Central memory CD4-positive, alpha-beta T cell (primary cell): ENCODE data around the gene PER1.
"Not testable (repeated sequence)": the region's sequence is repeated elsewhere in the genome, so short reads cannot be mapped to it uniquely, and the experiment has no call there.

Source experiments
- DNase-seq: peaks from one replicate; pipeline ENCODE4 v3.0.0; 2022

PER1 gene

GRCh38 chr17:8173056-8173870 lies 21.1 kb upstream of the PER1 start:
- peak; percentile 91 for DNase-seq

GRCh38 chr17:8170186-8170585 lies 18.0 kb upstream of the PER1 start:
- DNase-seq = not testable (repeated sequence)

DNA sequence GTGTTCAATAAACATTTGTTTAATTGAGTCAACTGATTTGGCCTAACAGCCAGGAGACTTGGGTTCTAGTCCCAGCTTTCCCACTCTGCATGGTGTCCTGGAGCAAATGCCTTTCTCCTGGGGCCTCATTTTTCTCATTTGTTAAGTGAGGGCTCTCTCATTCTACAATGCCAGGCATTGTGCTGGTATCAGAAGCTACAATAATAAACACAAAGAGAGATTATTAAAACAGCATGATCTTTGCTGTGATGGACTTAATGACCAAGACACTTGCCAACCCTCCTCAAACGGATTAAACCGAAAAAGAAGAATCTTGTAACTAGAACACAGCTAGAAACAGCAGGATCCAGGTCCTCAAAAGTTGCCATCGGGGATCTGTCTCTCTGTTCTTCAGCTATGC lies 15.3 kb upstream of the PER1 start:
- DNase-seq = no peak

GRCh38 chr17:8166731-8167130 lies 14.5 kb upstream of the PER1 start:
- no peak for DNase-seq

DNA sequence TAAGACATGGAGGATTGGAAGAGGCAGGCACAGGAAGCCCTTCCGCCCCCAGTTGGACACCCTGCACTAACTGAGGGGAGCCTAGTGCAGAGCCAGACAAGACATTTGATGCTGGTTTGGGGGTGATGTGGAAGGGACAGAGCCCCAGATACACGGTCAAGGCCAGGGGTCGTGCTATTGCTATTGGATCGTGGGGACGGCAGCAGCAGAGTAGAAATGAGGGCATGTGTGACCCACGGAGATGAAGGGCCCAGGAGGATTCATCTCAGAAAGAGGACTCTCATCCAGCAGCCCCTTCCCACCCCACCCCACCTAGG lies 12.6 kb upstream of the PER1 start:
- DNase-seq = no peak

DNA sequence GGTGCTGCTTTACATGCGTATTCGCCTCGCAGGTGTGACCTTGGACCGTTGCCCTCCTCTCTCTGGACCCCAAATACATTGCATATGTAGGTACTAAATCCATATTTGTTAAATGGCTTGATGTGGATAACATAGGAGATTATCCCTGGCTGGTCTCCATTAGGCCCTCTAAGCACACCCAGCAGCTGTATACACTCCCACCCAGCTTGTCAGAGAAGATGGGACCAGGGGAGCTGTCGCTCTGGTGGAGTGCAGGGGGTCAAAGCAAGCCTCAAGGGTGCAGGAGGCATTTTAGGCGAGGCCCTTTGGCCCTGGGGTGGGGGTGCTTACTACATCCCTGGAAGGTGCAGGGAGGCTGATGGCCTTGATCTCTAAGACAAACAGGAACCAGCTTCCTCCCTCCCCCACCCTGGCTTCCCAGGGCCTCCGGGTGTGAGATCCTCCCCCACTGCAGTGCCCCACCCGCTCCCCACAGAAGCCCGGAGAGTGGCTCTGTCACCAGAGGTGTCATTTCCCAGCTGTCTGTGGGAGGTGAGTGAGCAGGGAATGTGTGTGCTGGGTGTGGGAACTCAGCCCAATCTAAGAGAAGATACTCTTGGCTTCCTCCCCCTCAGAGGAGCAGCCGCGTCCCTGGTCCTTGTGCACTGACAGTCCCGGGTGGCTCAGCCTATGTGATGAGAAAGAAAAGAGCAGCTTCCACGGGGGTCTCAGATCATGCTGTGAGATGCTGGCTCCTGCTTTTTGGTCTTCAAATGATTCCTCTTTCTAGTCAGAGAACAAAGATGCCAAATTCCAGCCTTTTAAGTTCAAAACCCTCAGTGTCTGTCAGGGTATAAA lies 12.0 kb upstream of the PER1 start:
- peak; percentile 71 for DNase-seq

- DNase-seq = no peak
Measured at GRCh38 chr17:8162997-8163977, 11.1 kb upstream of the PER1 start.

DNA sequence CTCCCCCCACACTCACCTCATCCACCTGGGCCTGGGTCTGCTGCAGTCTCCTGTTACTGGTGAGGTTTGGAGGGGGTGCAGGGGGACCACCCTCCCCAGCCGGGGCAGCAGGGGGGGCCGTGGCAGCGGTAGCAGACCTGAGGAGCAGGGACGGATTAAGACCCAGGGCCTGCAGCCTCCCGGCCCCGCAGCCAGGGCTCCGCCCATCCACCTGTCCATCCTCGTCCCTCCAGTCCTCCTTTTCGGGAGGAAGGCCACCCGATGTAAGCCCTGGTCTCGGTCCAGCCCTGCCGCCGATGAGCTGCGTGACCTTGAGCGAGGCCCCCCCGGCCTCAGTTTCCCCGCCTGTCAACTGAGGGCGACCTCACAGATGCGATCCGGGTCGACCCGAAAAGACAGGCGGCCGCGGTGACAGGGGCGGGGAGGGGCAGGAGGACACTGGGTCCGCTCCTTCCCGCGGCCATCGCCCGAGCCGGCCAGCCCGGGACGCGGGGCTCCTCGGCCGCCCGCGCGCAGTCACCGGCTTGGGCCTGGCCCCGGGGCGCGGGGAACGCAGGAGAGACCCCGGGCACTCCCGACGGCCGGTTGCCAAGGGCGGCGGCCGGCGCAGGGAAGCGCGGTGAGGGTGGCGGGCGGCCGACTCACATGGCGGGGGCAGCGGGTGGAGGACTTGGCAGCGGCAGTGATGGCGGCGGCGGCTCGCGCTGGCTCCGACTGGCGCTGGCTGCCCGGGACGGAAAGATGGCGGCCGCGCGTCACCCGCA lies 10.2 kb upstream of the PER1 start, which contains the start of gene VAMP2:
Gene VAMP2 (minus strand): TSS at position 716 of the 764 bp plus-strand sequence. CDS start 69 bp downstream, at position 647.
- DNase-seq = peak; percentile 86

DNA sequence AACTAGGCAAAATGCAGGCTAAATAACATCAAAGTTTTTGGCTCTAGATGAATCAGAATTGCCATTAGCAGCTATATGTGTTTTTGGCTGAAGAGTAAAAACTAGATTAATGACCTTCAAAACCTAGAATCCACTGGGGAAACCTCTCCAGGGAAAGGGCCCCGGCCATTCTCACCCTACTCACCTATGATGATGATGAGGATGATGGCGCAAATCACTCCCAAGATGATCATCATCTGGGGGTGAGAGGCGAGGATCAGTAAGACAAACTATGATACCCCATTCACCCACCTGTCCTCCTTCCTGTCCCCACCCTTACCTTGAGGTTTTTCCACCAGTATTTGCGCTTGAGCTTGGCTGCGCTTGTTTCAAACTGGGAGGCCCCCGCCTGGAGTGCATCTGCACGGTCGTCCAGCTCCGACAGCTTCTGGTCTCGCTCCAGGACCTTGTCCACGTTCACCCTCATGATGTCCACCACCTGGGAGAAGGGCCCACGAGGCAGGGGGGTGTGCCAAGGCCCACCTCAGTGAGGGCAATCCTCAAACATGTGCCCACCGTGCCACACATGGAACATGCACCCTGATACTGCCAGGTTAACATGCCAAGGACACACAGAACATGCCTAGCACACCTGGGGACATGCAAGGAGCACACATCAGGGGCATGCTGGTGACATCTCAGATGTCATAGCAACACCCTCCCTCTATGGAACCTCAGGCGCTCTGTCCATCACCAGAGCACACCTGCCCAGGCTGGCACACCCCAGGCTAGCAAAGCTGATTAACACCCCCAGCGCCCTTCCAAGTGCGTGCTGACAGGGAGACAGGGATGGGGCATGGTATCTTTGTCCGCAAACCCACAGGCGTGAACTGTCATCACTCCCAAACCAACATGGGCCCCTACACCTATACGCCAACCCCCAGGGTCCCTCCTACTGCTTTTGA lies 9.4 kb upstream of the PER1 start:
- DNase-seq = no peak

DNA sequence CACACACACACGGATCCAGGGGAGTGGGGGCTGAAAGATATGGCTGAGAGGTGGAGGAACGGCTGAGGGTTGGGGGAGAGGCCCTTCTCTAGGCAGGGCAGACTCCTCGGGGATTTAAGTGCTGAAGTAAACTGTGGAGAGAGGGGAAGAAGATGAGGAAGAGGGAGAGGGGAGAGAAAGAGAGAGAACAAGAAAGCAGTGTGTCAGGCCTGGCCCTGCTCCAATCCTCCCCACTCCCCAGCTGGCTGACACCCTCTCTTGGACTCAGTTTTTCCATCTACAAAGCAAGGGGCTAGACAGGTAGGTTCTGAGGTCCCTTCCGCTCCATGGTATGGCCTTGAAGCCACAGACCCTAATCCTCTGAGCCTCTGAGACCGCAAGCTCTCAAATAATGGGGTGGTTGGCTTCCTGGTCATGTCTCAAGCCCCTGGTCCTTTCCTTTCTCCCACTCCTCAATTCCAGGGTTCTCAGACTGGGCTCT lies 8.6 kb upstream of the PER1 start:
- no peak for DNase-seq

- DNase-seq = no peak
Measured at GRCh38 chr17:8160224-8160577, 8.0 kb upstream of the PER1 start.

- no peak for DNase-seq
Measured at GRCh38 chr17:8159459-8160223, 7.4 kb upstream of the PER1 start.

- no peak for DNase-seq
Measured at GRCh38 chr17:8159032-8159400, 6.8 kb upstream of the PER1 start.

- peak; percentile 82 for DNase-seq
Measured at GRCh38 chr17:8158267-8159031, 6.2 kb upstream of the PER1 start.

GRCh38 chr17:8156246-8156992 lies 4.2 kb upstream of the PER1 start:
- peak; percentile 100 for DNase-seq

DNA sequence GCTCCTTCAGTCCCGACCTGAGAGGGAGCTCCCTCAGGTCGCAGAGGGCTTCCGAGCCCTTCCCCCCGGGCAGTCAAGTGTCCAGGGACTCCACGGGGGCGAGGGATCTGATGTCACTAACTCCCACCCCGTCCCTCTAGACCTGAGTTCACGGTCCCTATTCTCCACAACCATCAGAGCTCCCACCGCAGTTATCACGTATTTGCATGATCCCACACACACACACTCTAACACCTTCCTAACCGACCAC lies 3.7 kb upstream of the PER1 start:
- no peak for DNase-seq

DNA sequence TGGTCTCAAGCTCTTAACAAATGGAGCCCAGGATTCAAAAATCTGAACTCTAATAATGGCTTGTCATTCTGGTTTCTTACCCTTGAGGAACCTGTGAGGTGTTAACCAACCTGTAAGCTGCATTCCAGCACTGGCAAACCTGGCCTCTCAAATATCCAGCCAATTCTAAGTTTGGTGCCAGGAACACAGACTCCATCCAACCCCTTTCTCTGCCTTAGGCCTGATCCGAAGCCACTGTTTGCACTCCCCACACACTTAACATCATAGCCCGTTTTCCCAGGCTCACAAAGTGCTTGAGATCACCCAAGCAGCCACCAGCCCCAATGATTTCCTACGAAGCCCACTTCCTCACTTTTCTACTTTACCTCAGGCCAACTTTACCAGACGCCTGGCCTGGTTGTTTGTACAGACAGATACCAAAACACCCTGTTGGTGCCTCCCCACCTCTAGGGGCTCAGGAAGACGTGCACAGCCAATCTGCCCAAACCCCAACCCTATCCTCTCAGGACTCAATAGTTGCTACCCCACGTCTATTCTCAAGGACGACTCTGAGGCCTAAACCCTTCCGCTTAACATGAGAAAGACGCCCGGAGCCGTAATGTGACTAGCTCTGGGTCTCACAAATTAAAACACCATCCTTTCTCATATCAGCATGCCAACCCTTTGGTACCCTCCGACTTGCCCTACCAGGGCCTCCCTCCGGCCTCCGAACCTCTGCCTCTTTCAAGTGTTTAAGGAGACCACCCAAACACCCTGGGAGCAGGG lies 3.2 kb upstream of the PER1 start:
- DNase-seq = peak; percentile 37

GRCh38 chr17:8154608-8155155 lies 2.5 kb upstream of the PER1 start:
- no peak for DNase-seq
